PC-3 (cell line): ENCODE measurements around the gene PLK4. TPM values are rescaled to one million over a fixed set of nuclear protein-coding genes. Genes with fewer than 3 reads are reported as not detected.

Experiments used
- ATAC-seq: fragments of 200-7000 bp; cut with Tn5 transposase; 2 replicates; pipeline ENCODE4 v1.9.1; 2020; ENCODE audit warnings: mild to moderate bottlenecking, moderate library complexity
- BruUV-seq: library from RNA; stranded (reverse); fragments of 400-500 nt; replicated peaks from 2 replicates; lab custom pipeline; 2021; lab: Mats Ljungman, UMichigan
- CTCF ChIA-PET: fragments of 300-600 bp; sonication (Branson Sonifier 250); formaldehyde crosslinking; loops from one replicate; lab custom pipeline; 2022; ENCODE audit warnings: antibody characterized with exemption; lab: Charles Lee
- POLR2A ChIA-PET: fragments of 300-600 bp; sonication (Branson Sonifier 250); formaldehyde crosslinking; loops from one replicate; lab custom pipeline; 2022; ENCODE audit warnings: antibody characterized with exemption; ENCODE audit not compliant: unreplicated experiment; lab: Charles Lee
- DNase-seq: peaks from one replicate; pipeline ENCODE4 v3.0.0-alpha.2; 2015
- H2AFZ ChIP-seq: fragments of 300-600 bp; sonication (generic); 2 replicates; pipeline ENCODE4 v1.6.0; 2016; ENCODE audit warnings: antibody characterized with exemption, low read length
- H3F3A ChIP-seq: fragments of 300-600 bp; sonication (generic); one replicate; pipeline ENCODE4 v1.6.0; 2017; ENCODE audit warnings: antibody characterized with exemption, low read length, control low read depth, mild to moderate bottlenecking; ENCODE audit not compliant: unreplicated experiment
- H3K27ac ChIP-seq: fragments of 300-600 bp; sonication (generic); 2 replicates; pipeline ENCODE4 v1.5.1; 2016; ENCODE audit warnings: mild to moderate bottlenecking, low read length
- H3K27me3 ChIP-seq: fragments of 300-600 bp; sonication (generic); 2 replicates; pipeline ENCODE4 v1.6.1; 2016; ENCODE audit warnings: low read length, mixed read lengths
- H3K36me3 ChIP-seq: fragments of 300-600 bp; sonication (generic); 2 replicates; pipeline ENCODE4 v1.6.1; 2016; ENCODE audit warnings: low read depth, mixed run types, low read length, mixed read lengths
- H3K4me1 ChIP-seq: fragments of 300-600 bp; sonication (generic); 2 replicates; pipeline ENCODE4 v1.5.1; 2016; ENCODE audit warnings: low read length; ENCODE audit not compliant: insufficient read depth
- H3K4me2 ChIP-seq: fragments of 300-600 bp; sonication (generic); 2 replicates; pipeline ENCODE4 v1.6.0; 2016; ENCODE audit warnings: low read length
- H3K4me3 ChIP-seq: fragments of 300-600 bp; sonication (generic); 2 replicates; pipeline ENCODE4 v1.5.1; 2016; ENCODE audit warnings: mild to moderate bottlenecking, low read length, mixed read lengths
- H3K79me2 ChIP-seq: fragments of 300-600 bp; sonication (generic); 2 replicates; pipeline ENCODE4 v1.6.1; 2017; ENCODE audit warnings: low read length, mixed read lengths
- H3K9ac ChIP-seq: fragments of 300-600 bp; sonication (generic); 2 replicates; pipeline ENCODE4 v1.6.0; 2016; ENCODE audit warnings: mild to moderate bottlenecking, low read length
- H3K9me2 ChIP-seq: fragments of 300-600 bp; sonication (generic); replicated peaks from 2 replicates; pipeline ENCODE4 v1.6.1; 2016; ENCODE audit warnings: mixed run types, low read length, mixed read lengths
- H3K9me3 ChIP-seq: fragments of 300-600 bp; sonication (generic); 2 replicates; pipeline ENCODE4 v1.6.1; 2016; ENCODE audit warnings: low read length, mixed read lengths
- H4K20me1 ChIP-seq: fragments of 300-600 bp; sonication (generic); 2 replicates; pipeline ENCODE4 v1.6.1; 2016; ENCODE audit warnings: low read length, mixed read lengths
- EZH2 ChIP-seq: fragments of 300-600 bp; sonication (generic); IDR thresholded peaks from one replicate; pipeline ENCODE4 v1.6.1; 2017; ENCODE audit warnings: antibody characterized with exemption, mild to moderate bottlenecking, low read length; ENCODE audit not compliant: unreplicated experiment
- EZH2phosphoT487 ChIP-seq: fragments of 300-600 bp; sonication (generic); IDR thresholded peaks from 2 replicates; pipeline ENCODE4 v1.6.1; 2018; ENCODE audit warnings: mild to moderate bottlenecking, antibody characterized with exemption, low read length, borderline replicate concordance
- intact Hi-C: fragments of 100-400 bp; cut with micrococcal nuclease; formaldehyde crosslinking; loops from 2 replicates; pipeline ENCODE4 v1.9.0; 2023
- total RNA-seq: library from RNA; depleted of rRNA; stranded (reverse); fragments of >200 nt; gene quantifications from 2 replicates; pipeline ENCODE4 v1.2.3, GENCODE V29; 2014
- TF ChIP-seq, protein P1 (sequence below): fragments of 300-600 bp; sonication (generic); conservative IDR thresholded peaks from 2 replicates; pipeline ENCODE4 v1.5.1; 2017; ENCODE audit warnings: antibody characterized with exemption, low read depth, mild to moderate bottlenecking, low read length

Gene PLK4
- total RNA-seq, 1 experiment from 2014 or later, result 54.5 TPM

DNA sequence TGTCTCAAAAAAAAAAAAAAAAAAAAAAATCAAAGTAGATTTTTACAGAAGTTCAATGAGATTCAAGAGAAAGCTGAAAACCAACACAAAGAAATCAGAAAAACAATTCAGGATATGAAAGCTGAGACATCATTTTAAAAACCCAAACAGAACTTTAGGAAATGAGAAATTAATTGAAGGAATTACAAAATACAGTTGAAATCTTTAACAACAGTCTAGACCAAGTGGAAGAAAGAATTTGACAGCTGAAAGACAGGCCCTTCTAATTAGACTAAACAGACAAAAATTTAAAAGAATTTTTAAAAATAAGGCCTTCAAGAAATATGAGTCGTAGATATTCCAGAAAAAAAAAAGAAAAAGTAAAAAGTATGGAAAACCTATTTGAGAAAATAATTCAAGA, 33.9 kb upstream of the PLK4 start:
- CTCF ChIA-PET, result no interaction called here

DNA sequence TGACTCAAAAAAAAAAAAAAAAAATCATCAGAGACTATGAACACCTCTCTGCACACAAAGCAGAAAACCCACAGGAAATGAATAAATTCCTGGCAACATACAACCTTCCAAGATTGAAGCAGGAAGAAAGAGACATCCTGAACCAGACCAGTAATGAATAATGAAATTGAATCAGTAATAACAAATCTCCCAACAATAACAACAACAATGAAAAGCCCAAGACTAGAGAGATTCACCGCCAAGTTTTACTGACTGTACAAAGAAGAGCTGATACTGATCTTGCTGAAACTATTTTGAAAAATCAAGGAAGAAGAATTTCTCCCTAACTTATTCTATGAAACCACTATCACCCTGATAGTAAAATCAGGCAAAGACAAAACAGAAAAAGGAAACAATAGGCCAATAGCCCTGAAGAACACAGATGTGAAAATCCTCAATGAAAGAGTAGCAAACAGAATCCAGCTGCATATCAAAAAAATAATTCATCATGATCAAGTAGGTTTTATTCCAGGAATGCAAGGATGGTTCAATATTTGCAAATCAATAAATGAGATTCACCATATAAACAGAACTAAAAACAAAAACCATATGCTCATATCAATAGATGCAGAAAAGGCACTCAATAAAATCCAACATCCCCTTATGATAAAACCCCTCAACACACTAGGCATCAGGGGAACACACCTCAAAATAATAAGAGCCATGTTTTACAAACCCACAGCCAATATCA, 31.0 kb upstream of the PLK4 start:
- ATAC-seq, result no peak
- no peak for DNase-seq
- H4K20me1 ChIP-seq, result no peaks in the 10 kb centered on the region
- H2AFZ ChIP-seq, result no peak overlapping the region
- ChIA-PET POLR2A (no interaction called here), CTCF (no interaction called here)
- peaks cover 9% of the 10 kb centered on the region; the same call in 1 of the 2 replicates for H3K9me3 ChIP-seq
- no peaks in the 10 kb centered on the region for H3K79me2 ChIP-seq
- BruUV-seq, result no TSS peak
- H3K4me1 ChIP-seq, result no peaks in the 10 kb centered on the region
- H3K36me3 ChIP-seq, result peaks cover 5% of the 10 kb centered on the region; the same call in 1 of the 2 replicates
- no peaks in the 10 kb centered on the region for H3K27me3 ChIP-seq
- no peak for TF ChIP-seq EZH2
- no peak for TF ChIP-seq EZH2phosphoT487
- TF ChIP-seq, protein P1, sequence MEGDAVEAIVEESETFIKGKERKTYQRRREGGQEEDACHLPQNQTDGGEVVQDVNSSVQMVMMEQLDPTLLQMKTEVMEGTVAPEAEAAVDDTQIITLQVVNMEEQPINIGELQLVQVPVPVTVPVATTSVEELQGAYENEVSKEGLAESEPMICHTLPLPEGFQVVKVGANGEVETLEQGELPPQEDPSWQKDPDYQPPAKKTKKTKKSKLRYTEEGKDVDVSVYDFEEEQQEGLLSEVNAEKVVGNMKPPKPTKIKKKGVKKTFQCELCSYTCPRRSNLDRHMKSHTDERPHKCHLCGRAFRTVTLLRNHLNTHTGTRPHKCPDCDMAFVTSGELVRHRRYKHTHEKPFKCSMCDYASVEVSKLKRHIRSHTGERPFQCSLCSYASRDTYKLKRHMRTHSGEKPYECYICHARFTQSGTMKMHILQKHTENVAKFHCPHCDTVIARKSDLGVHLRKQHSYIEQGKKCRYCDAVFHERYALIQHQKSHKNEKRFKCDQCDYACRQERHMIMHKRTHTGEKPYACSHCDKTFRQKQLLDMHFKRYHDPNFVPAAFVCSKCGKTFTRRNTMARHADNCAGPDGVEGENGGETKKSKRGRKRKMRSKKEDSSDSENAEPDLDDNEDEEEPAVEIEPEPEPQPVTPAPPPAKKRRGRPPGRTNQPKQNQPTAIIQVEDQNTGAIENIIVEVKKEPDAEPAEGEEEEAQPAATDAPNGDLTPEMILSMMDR, result no peak
- H3F3A ChIP-seq, result no peaks in the 10 kb centered on the region
- intact Hi-C loops, result no loop called here
- no peak overlapping the region for H3K9ac ChIP-seq
- H3K4me2 ChIP-seq, result no peak overlapping the region
- H3K9me2 ChIP-seq, result no peaks in the 10 kb centered on the region
- H3K4me3 ChIP-seq, result no peak overlapping the region
- H3K27ac ChIP-seq, result no peak overlapping the region

More for the DNA sequence above, 33.9 kb upstream of the PLK4 start:
- no peaks in the 10 kb centered on the region for H4K20me1 ChIP-seq
- no peak overlapping the region for H3K27ac ChIP-seq
- POLR2A ChIA-PET, result no interaction called here
- intact Hi-C loops, result no loop called here
- peaks cover 5% of the 10 kb centered on the region; the same call in 1 of the 2 replicates for H3K36me3 ChIP-seq
- no peaks in the 10 kb centered on the region for H3F3A ChIP-seq
- H3K27me3 ChIP-seq, result no peaks in the 10 kb centered on the region
- peaks cover 9% of the 10 kb centered on the region; the same call in 1 of the 2 replicates for H3K9me3 ChIP-seq
- BruUV-seq, result no TSS peak
- H3K4me3 ChIP-seq, result no peak overlapping the region
- no peak for DNase-seq
- H3K4me2 ChIP-seq, result no peak overlapping the region
- no peaks in the 10 kb centered on the region for H3K9me2 ChIP-seq
- no peak overlapping the region for H3K9ac ChIP-seq
- no peaks in the 10 kb centered on the region for H3K4me1 ChIP-seq
- no peaks in the 10 kb centered on the region for H3K79me2 ChIP-seq
- no peak for ATAC-seq
- TF ChIP-seq EZH2 (no peak), EZH2phosphoT487 (no peak)
- TF ChIP-seq, protein P1, result no peak
- no peak overlapping the region for H2AFZ ChIP-seq

DNA sequence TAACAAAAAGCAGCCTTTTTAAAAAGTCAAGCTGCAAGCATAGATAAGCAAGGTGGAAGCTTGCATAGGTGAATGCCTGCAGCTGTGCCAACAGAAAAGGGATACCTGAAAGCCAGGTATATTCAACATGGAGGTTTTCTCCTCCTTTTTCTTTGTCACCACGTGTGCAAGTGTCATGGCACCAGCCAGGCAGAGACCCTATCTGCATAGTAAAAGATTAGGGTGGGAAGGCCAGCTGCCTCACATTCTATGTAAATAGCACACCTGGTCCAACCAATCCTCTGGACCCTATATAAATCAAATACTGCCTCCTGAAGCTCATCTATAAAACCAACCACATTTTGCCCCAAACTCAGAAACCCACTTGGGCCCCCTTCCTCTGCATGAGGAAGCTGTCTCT, 28.0 kb upstream of the PLK4 start:
- Histone ChIP-seq H2AFZ (no peak overlapping the region), H3K36me3 (peaks cover 5% of the 10 kb centered on the region; the same call in 1 of the 2 replicates), H3K4me2 (no peak overlapping the region), H3K9me2 (no peaks in the 10 kb centered on the region), H3K9me3 (peaks cover 9% of the 10 kb centered on the region; the same call in 1 of the 2 replicates), H3K4me1 (peaks cover 6% of the 10 kb centered on the region), H3K9ac (no peak overlapping the region), H3K27me3 (no peaks in the 10 kb centered on the region), H3K4me3 (no peak overlapping the region), H3K79me2 (no peaks in the 10 kb centered on the region), H3K27ac (no peak overlapping the region), H3F3A (no peaks in the 10 kb centered on the region), H4K20me1 (no peaks in the 10 kb centered on the region)
- ATAC-seq (no peak), DNase-seq (no peak)
- no TSS peak for BruUV-seq
- intact Hi-C loops, result no loop called here
- TF ChIP-seq, protein P1, result no peak
- TF ChIP-seq EZH2phosphoT487 (no peak), EZH2 (no peak)
- ChIA-PET POLR2A (no interaction called here), CTCF (no interaction called here)
